Gastroesophageal sphincter (tissue), 4 donors: ENCODE data around the gene LUC7L. TPM values are rescaled to one million over a fixed set of nuclear protein-coding genes. Genes with fewer than 3 reads are reported as not detected.
"Not testable (repeated sequence)": the region's sequence is repeated elsewhere in the genome, so short reads cannot be mapped to it uniquely, and the experiment has no call there.

Experiments used
- ATAC-seq: fragments of 150-250 bp; one replicate; pipeline ENCODE4 v1.9.1; 2016; ENCODE audit warnings: mild to moderate bottlenecking, moderate library complexity
- H3K27ac ChIP-seq, 4 donors: fragments of 200-600 bp; sonication (generic) in 3 of 4; 1 replicate in 3 of 4; 2 replicates in 1 of 4; pipeline ENCODE4 v1.5.1; 2016 to 2019
- H3K27me3 ChIP-seq: fragments of 200-600 bp; sonication (generic); one replicate; pipeline ENCODE4 v1.5.1; 2019
- H3K36me3 ChIP-seq, 2 donors: fragments of 200-600 bp; sonication (generic); one replicate each; pipeline ENCODE4 v1.5.1; 2019; ENCODE audit warnings: control low read depth in 1 of 2
- H3K4me1 ChIP-seq, 3 donors: fragments of 200-600 bp; sonication (generic); 1 replicate in 2 of 3; 2 replicates in 1 of 3; pipeline ENCODE4 v1.5.1; 2016 to 2019; ENCODE audit warnings: control low read depth in 2 of 3
- H3K4me3 ChIP-seq, 2 donors: fragments of 200-600 bp; sonication (generic); one replicate each; pipeline ENCODE4 v1.5.1; 2019; ENCODE audit warnings: mild to moderate bottlenecking in 1 of 2, moderate library complexity in 1 of 2
- H3K9me3 ChIP-seq, 3 donors: fragments of 200-600 bp; sonication (generic); one replicate each; pipeline ENCODE4 v1.5.1; 2017 to 2019; ENCODE audit warnings: control low read depth in 2 of 3
- EP300 ChIP-seq: sonication (generic); formaldehyde crosslinking; IDR thresholded peaks from one replicate; pipeline ENCODE4 v1.6.1; 2017; ENCODE audit warnings: antibody characterized with exemption, mild to moderate bottlenecking
- POLR2A ChIP-seq, 2 donors: fragments of 450-650 bp; IDR thresholded peaks; one replicate each; pipeline ENCODE4 v1.6.1; 2017; ENCODE audit warnings: antibody characterized with exemption in 2 of 2, mild to moderate bottlenecking in 2 of 2, moderate library complexity in 1 of 2
- POLR2AphosphoS5 ChIP-seq: sonication (generic); formaldehyde crosslinking; IDR thresholded peaks from one replicate; pipeline ENCODE4 v1.6.1; 2017; ENCODE audit warnings: antibody characterized with exemption
- WGBS, 2 donors: methylation state at CpG; one replicate each; pipeline ENCODE4 v1.1.5; 2018; ENCODE audit warnings: low coverage in 1 of 2; 5-methylcytosine and 5-hydroxymethylcytosine counted together
- total RNA-seq, 4 donors: library from RNA; depleted of rRNA; stranded (reverse); fragments of >200 nt; gene quantifications; one replicate each; pipeline ENCODE4 v1.1.0, GENCODE V29; 2016
- TF ChIP-seq, protein P1 (sequence below), 4 experiments: fragments of 200-600 bp in 2 of 4; fragments of 450-650 bp in 2 of 4; sonication (generic) in 1 of 4; IDR thresholded peaks; one replicate each; pipeline ENCODE4 v1.5.1; 2017 to 2019; ENCODE audit warnings: antibody characterized with exemption in 4 of 4, mild to moderate bottlenecking in 2 of 4, moderate library complexity in 2 of 4

The LUC7L gene
- total RNA-seq, 4 donors from 2014 or later = 34.7 to 112 (median 59.6) TPM

DNA sequence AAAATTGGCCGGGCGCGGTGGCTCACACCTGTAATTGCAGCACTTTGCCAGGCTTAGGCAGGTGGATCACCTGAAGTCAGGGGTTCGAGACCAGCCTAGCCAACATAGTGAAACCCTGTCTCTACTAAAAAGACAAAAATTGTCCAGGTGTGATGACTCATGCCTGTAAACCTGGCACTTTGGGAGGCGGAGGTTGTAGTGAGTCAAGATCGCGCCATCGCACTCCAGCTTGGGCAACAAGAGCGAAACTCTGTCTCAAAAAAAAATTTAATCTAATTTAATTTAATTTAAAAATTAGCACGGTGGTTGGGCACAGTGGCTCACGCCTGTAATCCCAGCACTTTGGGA is 50.6 kb downstream of the LUC7L start:
- peaks cover 69% of the 10 kb centered on the region for H3K27me3 ChIP-seq
- peaks cover 7 to 33% (median 17%) of the 10 kb centered on the region in 3 donors for H3K4me1 ChIP-seq
- TF ChIP-seq, protein P1, sequence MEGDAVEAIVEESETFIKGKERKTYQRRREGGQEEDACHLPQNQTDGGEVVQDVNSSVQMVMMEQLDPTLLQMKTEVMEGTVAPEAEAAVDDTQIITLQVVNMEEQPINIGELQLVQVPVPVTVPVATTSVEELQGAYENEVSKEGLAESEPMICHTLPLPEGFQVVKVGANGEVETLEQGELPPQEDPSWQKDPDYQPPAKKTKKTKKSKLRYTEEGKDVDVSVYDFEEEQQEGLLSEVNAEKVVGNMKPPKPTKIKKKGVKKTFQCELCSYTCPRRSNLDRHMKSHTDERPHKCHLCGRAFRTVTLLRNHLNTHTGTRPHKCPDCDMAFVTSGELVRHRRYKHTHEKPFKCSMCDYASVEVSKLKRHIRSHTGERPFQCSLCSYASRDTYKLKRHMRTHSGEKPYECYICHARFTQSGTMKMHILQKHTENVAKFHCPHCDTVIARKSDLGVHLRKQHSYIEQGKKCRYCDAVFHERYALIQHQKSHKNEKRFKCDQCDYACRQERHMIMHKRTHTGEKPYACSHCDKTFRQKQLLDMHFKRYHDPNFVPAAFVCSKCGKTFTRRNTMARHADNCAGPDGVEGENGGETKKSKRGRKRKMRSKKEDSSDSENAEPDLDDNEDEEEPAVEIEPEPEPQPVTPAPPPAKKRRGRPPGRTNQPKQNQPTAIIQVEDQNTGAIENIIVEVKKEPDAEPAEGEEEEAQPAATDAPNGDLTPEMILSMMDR (IDR thresholded peaks at IDR 0.05) = no peak
- TF ChIP-seq POLR2A (IDR thresholded peaks at IDR 0.05) (no peak), POLR2AphosphoS5 (no peak), EP300 (no peak)
- 82 to 86% methylated on average over 10 to 11 of the region's 11 CpGs for WGBS, 2 donors
- H3K27ac ChIP-seq = no peak overlapping the region
- ATAC-seq = no peak
- no peaks in the 10 kb centered on the region for H3K36me3 ChIP-seq
- H3K4me3 ChIP-seq = no peak overlapping the region
- H3K9me3 ChIP-seq = no peaks in the 10 kb centered on the region

DNA sequence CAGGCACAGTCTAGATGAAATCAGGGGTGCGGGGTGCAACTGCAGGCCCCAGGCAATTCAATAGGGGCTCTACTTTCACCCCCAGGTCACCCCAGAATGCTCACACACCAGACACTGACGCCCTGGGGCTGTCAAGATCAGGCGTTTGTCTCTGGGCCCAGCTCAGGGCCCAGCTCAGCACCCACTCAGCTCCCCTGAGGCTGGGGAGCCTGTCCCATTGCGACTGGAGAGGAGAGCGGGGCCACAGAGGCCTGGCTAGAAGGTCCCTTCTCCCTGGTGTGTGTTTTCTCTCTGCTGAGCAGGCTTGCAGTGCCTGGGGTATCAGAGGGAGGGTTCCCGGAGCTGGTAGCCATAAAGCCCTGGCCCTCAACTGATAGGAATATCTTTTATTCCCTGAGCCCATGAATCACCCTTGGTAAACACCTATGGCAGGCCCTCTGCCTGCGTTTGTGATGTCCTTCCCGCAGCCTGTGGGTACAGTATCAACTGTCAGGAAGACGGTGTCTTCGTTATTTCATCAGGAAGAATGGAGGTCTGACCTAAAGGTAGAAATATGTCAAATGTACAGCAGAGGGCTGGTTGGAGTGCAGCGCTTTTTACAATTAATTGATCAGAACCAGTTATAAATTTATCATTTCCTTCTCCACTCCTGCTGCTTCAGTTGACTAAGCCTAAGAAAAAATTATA is 51.1 kb downstream of the LUC7L start:
- H3K36me3 ChIP-seq = no peaks in the 10 kb centered on the region
- H3K9me3 ChIP-seq = no peaks in the 10 kb centered on the region
- peaks cover 7 to 36% (median 17%) of the 10 kb centered on the region in 3 donors for H3K4me1 ChIP-seq
- no peak overlapping the region for H3K27ac ChIP-seq
- no peak overlapping the region for H3K4me3 ChIP-seq
- H3K27me3 ChIP-seq = peaks cover 74% of the 10 kb centered on the region
- WGBS, 2 donors = 41 to 77% methylated on average over 5 to 10 of the region's 11 CpGs
- ATAC-seq = no peak
- no peak for TF ChIP-seq POLR2AphosphoS5
- TF ChIP-seq, protein P1 (IDR thresholded peaks at IDR 0.05) = no peak
- TF ChIP-seq EP300 = no peak
- no peak for TF ChIP-seq POLR2A (IDR thresholded peaks at IDR 0.05)

DNA sequence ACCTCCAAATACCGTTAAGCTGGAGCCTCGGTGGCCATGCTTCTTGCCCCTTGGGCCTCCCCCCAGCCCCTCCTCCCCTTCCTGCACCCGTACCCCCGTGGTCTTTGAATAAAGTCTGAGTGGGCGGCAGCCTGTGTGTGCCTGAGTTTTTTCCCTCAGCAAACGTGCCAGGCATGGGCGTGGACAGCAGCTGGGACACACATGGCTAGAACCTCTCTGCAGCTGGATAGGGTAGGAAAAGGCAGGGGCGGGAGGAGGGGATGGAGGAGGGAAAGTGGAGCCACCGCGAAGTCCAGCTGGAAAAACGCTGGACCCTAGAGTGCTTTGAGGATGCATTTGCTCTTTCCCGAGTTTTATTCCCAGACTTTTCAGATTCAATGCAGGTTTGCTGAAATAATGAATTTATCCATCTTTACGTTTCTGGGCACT is 51.8 kb downstream of the LUC7L start:
- TF ChIP-seq, protein P1 (IDR thresholded peaks at IDR 0.05) = no peak
- peaks cover 7 to 36% (median 17%) of the 10 kb centered on the region in 3 donors for H3K4me1 ChIP-seq
- no peak for ATAC-seq
- no peaks in the 10 kb centered on the region for H3K36me3 ChIP-seq
- H3K4me3 ChIP-seq = no peak overlapping the region
- H3K27ac ChIP-seq = no peak overlapping the region
- WGBS, 2 donors = 0 to 1% methylated on average over 4 to 7 of the region's 13 CpGs
- peaks cover 75% of the 10 kb centered on the region for H3K27me3 ChIP-seq
- H3K9me3 ChIP-seq = no peaks in the 10 kb centered on the region

DNA sequence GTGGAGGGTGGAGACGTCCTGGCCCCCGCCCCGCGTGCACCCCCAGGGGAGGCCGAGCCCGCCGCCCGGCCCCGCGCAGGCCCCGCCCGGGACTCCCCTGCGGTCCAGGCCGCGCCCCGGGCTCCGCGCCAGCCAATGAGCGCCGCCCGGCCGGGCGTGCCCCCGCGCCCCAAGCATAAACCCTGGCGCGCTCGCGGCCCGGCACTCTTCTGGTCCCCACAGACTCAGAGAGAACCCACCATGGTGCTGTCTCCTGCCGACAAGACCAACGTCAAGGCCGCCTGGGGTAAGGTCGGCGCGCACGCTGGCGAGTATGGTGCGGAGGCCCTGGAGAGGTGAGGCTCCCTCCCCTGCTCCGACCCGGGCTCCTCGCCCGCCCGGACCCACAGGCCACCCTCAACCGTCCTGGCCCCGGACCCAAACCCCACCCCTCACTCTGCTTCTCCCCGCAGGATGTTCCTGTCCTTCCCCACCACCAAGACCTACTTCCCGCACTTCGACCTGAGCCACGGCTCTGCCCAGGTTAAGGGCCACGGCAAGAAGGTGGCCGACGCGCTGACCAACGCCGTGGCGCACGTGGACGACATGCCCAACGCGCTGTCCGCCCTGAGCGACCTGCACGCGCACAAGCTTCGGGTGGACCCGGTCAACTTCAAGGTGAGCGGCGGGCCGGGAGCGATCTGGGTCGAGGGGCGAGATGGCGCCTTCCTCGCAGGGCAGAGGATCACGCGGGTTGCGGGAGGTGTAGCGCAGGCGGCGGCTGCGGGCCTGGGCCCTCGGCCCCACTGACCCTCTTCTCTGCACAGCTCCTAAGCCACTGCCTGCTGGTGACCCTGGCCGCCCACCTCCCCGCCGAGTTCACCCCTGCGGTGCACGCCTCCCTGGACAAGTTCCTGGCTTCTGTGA is 52.5 kb downstream of the LUC7L start, which contains the start of gene HBA1:
Gene HBA1 (plus strand): TSS at position 204 of the 906 bp plus-strand sequence. CDS start 37 bp downstream, at position 241.
- WGBS, 2 donors = no CpG with 5 or more reads among the region's 88 CpGs
- H3K4me3 ChIP-seq = peak within 1 kb of the TSS in 1 of 2 donors; percentile 18
- H3K9me3 ChIP-seq, H3K36me3 ChIP-seq, H3K27ac ChIP-seq, ATAC-seq: not testable (repeated sequence)
- peaks cover 7 to 36% (median 17%) of the 10 kb centered on the region in 3 donors for H3K4me1 ChIP-seq
- peaks cover 78% of the 10 kb centered on the region for H3K27me3 ChIP-seq

DNA sequence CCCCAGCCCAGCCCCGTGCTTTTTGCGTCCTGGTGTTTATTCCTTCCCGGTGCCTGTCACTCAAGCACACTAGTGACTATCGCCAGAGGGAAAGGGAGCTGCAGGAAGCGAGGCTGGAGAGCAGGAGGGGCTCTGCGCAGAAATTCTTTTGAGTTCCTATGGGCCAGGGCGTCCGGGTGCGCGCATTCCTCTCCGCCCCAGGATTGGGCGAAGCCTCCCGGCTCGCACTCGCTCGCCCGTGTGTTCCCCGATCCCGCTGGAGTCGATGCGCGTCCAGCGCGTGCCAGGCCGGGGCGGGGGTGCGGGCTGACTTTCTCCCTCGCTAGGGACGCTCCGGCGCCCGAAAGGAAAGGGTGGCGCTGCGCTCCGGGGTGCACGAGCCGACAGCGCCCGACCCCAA is 53.2 kb downstream of the LUC7L start:
- H3K4me3 ChIP-seq = peak overlapping the region in 1 of 2 donors; percentile 18
- H3K4me1 ChIP-seq = peaks cover 5 to 29% (median 11%) of the 10 kb centered on the region in 3 donors
- H3K27ac ChIP-seq, H3K36me3 ChIP-seq, ATAC-seq, H3K9me3 ChIP-seq: not testable (repeated sequence)
- WGBS, 2 donors = no CpG with 5 or more reads among the region's 39 CpGs
- peaks cover 81% of the 10 kb centered on the region for H3K27me3 ChIP-seq
